HG03196 (cell line): ENCODE measurements around the gene CBX2.

Experiments
- ATAC-seq: cut with Tn5 transposase; IDR thresholded peaks from one replicate; pipeline ENCODE4 v1.9.1; 2021; ENCODE audit not compliant: unreplicated experiment

Gene CBX2

DNA sequence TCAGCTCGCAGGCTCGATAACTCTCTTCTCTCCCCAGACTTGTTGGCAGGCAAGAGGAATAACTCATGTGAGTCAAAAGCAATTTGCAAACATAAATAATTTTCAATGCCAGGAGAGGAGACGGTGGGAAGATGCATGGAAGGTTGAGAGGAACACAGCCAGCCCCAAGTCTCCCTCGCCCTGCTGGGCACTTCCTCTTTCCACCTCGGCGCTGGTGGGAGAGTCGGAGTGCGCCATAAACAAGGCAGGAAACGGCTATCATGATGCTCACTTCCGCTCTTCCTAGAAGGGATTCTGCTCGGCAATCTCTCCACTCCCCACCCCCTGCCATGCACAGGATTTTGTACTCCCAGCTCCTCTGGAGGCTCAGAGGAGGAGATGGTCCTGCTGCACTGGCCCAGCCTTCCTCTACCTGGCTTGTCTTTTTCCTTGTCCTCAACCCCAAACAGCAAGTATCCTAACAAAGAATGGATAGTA lies 48.3 kb downstream of the CBX2 start:
- ATAC-seq: no peak

- no peak for ATAC-seq
Observed at GRCh38 chr17:79826841-79827578, 49.1 kb downstream of the CBX2 start.

DNA sequence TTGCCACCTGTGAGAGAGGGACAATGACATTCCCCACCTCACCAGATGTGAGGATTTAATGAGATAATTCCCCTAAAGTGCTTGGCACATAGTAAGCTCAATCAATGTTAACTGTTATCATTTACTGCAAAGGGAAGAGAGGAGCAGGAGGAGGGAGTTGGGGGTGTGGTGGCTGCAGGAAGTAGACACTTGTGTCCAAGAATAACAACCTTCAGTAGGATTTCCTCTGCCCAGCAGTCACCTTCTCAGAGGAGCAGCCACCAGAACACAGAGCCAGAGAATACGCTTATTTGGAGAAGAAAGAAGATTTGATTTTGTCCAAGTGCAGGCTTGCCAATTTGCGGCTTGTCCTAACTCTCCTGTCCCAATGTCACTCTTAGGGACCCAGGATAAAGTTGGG lies 51.1 kb downstream of the CBX2 start:
- ATAC-seq: no peak

DNA sequence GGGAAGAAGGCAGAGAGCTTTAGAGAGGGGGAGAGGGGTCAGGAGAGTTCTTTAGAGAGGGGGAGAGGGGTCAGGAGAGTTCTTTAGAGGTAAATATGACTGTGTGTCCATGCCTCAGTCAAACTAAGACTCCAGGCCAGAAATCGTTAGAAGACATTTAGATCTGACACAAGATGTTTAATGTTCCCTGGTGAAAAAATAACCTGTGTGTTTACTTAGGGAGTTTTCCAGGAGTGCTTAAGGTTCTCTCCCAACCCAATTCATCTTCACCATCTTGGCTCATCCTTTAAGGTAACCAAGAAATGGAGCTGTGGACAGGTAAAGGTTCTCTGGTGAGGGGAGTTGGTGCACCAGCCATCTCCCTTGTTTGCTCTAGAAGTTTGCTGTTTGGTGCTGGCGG lies 51.5 kb downstream of the CBX2 start:
- no peak for ATAC-seq

GRCh38 chr17:79830303-79830702 lies 52.4 kb downstream of the CBX2 start:
- ATAC-seq: no peak

GRCh38 chr17:79830763-79831264 lies 52.9 kb downstream of the CBX2 start:
- no peak for ATAC-seq

DNA sequence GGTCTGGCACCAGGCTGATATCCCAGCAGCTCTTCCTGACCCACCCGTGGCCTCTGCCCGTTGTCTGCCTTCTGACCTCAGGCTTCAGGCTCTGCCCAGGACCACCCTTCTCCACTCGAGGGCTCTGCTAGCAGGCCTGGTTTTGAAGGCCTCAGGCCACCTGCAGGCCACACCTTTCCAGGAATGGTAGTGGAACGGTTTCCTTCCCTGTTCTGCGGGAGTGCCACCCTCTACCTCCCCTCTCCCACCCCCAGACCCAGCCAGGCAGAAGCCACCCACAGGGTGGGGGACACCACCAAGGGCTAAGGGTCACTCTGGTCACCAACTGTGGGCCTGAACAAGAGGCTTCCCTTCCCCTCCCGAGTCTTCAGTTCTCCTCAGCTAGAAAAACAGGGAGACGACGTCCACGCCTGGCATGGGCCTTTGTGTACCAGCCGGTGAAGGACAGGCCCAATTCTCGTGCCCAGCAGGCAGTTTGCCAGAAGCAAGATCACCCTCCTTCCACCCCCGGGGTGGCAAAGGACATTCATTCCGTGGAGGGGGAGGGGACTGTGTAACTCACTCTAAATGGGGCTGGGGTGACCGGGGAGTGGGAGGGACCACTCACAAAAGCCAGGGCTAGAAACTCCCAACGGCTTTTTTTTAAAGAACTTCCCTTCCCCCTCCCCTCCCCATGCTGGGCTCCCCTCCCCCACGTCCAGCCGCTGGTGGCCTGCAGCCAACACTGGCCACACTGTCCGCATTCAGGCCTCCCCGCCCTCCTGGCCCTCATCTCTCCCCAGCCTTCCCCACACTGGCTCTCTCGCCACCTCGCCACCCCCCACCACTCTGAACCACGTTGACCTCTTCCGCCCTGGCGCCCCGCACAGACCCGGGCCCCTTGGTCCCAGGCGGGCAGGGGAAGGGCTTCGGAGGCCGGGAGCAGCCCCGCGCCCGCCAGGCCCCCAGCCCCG lies 53.6 kb downstream of the CBX2 start:
- ATAC-seq: no peak

GRCh38 chr17:79832218-79833109 lies 54.5 kb downstream of the CBX2 start:
- ATAC-seq: no peak

GRCh38 chr17:79833110-79833450 lies 55.1 kb downstream of the CBX2 start:
- ATAC-seq: no peak

GRCh38 chr17:79833744-79834564 lies 56.0 kb downstream of the CBX2 start:
- no peak for ATAC-seq

DNA sequence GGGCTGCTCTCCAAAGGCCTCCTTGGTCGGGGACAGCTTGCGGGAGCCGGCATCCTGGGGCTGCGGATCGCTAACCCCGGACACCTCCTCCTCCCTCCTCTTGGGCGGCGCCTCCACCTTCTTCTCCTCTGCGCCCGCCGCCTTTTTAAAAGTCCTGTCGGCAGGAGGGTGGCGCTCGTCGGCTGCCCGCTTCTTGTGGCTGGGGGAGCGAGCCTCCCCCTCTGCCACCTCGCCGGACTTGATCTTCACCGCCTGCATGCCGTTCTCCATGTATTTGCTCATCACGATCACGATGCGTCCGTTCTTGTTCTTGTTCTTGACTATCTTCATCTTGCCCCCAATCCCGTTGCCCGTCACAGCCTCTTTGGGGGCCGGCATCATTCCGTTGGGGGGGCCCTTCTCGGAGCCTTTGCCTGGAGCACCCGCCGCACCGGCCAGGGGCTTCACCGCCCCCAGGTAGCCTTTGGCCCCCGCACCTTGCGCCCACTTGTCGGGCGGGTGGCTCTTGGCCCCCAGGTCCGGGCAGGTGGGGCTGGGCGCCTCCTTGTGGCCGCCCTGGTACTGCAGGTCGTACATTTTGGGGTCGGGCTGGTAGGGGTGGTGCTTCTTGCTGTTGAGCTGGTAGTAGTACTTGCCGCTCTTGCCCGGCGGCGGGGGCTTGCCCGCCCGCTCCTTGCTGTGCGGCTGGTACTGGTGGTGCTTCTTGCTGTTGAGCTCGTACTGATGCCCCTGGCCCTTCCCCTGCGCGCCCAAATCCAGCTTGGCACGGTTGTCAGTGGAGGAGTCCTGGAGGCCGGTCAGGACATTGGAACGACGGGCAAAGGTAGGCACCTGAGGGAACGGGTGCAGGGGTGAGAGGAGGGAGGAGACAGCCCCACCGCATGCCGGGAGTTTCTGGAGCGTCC lies 56.9 kb downstream of the CBX2 start:
- no peak for ATAC-seq

- ATAC-seq: no peak
Observed at GRCh38 chr17:79835470-79835899, 57.5 kb downstream of the CBX2 start.

DNA sequence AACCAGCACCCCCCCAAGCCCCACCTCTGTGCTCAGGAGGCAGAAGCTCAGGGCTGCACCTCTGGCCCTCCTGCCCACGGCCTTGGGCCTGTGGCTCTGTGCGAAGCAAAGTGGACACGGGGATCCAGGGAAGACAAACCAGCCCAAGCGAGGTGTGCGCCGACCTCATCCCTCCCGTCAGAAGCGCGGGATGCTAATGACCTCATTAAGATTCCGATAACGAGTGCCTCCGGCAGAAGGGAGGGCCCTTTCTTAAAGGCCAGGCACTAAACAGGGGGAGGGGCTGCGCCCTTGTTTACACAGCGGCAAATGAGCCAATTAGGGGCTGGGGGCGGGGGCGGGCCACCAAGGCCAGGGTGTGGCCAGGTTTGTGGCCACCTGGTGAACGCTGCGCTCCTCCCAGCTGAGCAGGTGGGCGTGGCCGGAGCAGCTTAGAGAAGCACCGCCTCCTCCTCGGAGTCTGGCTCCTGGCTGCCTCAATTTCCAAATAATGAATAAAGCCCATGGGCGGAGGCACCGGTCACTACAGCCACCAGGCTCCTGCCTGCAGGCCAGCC lies 58.1 kb downstream of the CBX2 start:
- no peak for ATAC-seq

GRCh38 chr17:79836510-79836971 lies 58.6 kb downstream of the CBX2 start:
- ATAC-seq: no peak

GRCh38 chr17:79836972-79837887 lies 59.3 kb downstream of the CBX2 start:
- peak; percentile 35 for ATAC-seq
